ENCODE measurements around the gene JAM3.

Gene JAM3

GRCh38 chr11:134120921-134121526, 52.2 kb downstream of the JAM3 start:
- ATAC-seq (ENCODE audit: insufficient read depth, low read depth) = no peak
- H3K27ac ChIP-seq (ENCODE audit: low read length) = no peak overlapping the region
- H2AFZ ChIP-seq (ENCODE audit: low read depth, low read length) = no peak overlapping the region
- no peak overlapping the region for H3K9ac ChIP-seq (ENCODE audit: low read depth, low read length)
- H3K4me2 ChIP-seq (ENCODE audit: insufficient read depth, low read length) = no peak overlapping the region
- H3K36me3 ChIP-seq (ENCODE audit: insufficient read depth, low read length) = no peaks in the 10 kb centered on the region
- DNase-seq = no peak
- H4K20me1 ChIP-seq (ENCODE audit: insufficient read depth, low read length) = peaks cover 5% of the 10 kb centered on the region; the same call in 1 of the 2 replicates
- TF ChIP-seq CTCF (IDR thresholded peaks at IDR 0.05; ENCODE audit: borderline replicate concordance, extremely low read depth, low read length, poor library complexity, severe bottlenecking) = no peak
- TF ChIP-seq EZH2 (IDR thresholded peaks at IDR 0.05; ENCODE audit: borderline replicate concordance, low read depth, low read length, severe bottlenecking) = no peak
- no peaks in the 10 kb centered on the region for H3K27me3 ChIP-seq (ENCODE audit: insufficient read depth, low read length, poor library complexity)
- H3K79me2 ChIP-seq (ENCODE audit: insufficient read depth, low read length) = no peaks in the 10 kb centered on the region; the same call in 1 of the 2 replicates
- H3K4me1 ChIP-seq (ENCODE audit: insufficient read depth, low read length) = peaks cover 3% of the 10 kb centered on the region; the same call in 1 of the 2 replicates
- H3K4me3 ChIP-seq (ENCODE audit: low read depth in 1 of 2, low read length in 2 of 2) = no peak overlapping the region
- H3K9me3 ChIP-seq (ENCODE audit: insufficient read depth, low read length, severe bottlenecking) = no peaks in the 10 kb centered on the region

- Histone ChIP-seq H4K20me1 (ENCODE audit: insufficient read depth, low read length) (peaks cover 5% of the 10 kb centered on the region; the same call in 1 of the 2 replicates), H3K27ac (ENCODE audit: low read length) (no peak overlapping the region)
Measured at GRCh38 chr11:134124660-134125451, 56.0 kb downstream of the JAM3 start.

GRCh38 chr11:134125507-134125906, 56.6 kb downstream of the JAM3 start:
- Histone ChIP-seq H3K27me3 (ENCODE audit: insufficient read depth, low read length, poor library complexity) (no peaks in the 10 kb centered on the region), H3K4me2 (ENCODE audit: insufficient read depth, low read length) (no peak overlapping the region), H3K27ac (ENCODE audit: low read length) (no peak overlapping the region), H3K4me3 (ENCODE audit: low read depth in 1 of 2, low read length in 2 of 2) (no peak overlapping the region), H2AFZ (ENCODE audit: low read depth, low read length) (no peak overlapping the region), H3K4me1 (ENCODE audit: insufficient read depth, low read length) (peaks cover 10% of the 10 kb centered on the region), H3K9me3 (ENCODE audit: insufficient read depth, low read length, severe bottlenecking) (peaks cover 3% of the 10 kb centered on the region), H3K36me3 (ENCODE audit: insufficient read depth, low read length) (no peaks in the 10 kb centered on the region), H3K79me2 (ENCODE audit: insufficient read depth, low read length) (no peaks in the 10 kb centered on the region; the same call in 1 of the 2 replicates), H3K9ac (ENCODE audit: low read depth, low read length) (no peak overlapping the region), H4K20me1 (ENCODE audit: insufficient read depth, low read length) (peaks cover 5% of the 10 kb centered on the region; the same call in 1 of the 2 replicates)
- DNase-seq (no peak), ATAC-seq (ENCODE audit: insufficient read depth, low read depth) (no peak)
- no peak for TF ChIP-seq EZH2 (IDR thresholded peaks at IDR 0.05; ENCODE audit: borderline replicate concordance, low read depth, low read length, severe bottlenecking)
- TF ChIP-seq CTCF (IDR thresholded peaks at IDR 0.05; ENCODE audit: borderline replicate concordance, extremely low read depth, low read length, poor library complexity, severe bottlenecking) = no peak

More at GRCh38 chr11:134124660-134125451, 56.0 kb downstream of the JAM3 start:
- Histone ChIP-seq H3K4me1 (ENCODE audit: insufficient read depth, low read length) (peaks cover 10% of the 10 kb centered on the region), H3K79me2 (ENCODE audit: insufficient read depth, low read length) (no peaks in the 10 kb centered on the region; the same call in 1 of the 2 replicates), H3K4me2 (ENCODE audit: insufficient read depth, low read length) (no peak overlapping the region), H2AFZ (ENCODE audit: low read depth, low read length) (no peak overlapping the region), H3K4me3 (ENCODE audit: low read depth in 1 of 2, low read length in 2 of 2) (no peak overlapping the region), H3K27me3 (ENCODE audit: insufficient read depth, low read length, poor library complexity) (no peaks in the 10 kb centered on the region), H3K36me3 (ENCODE audit: insufficient read depth, low read length) (no peaks in the 10 kb centered on the region), H3K9me3 (ENCODE audit: insufficient read depth, low read length, severe bottlenecking) (peaks cover 2% of the 10 kb centered on the region), H3K9ac (ENCODE audit: low read depth, low read length) (no peak overlapping the region)
- ATAC-seq (ENCODE audit: insufficient read depth, low read depth) (no peak), DNase-seq (no peak)
- TF ChIP-seq EZH2 (IDR thresholded peaks at IDR 0.05; ENCODE audit: borderline replicate concordance, low read depth, low read length, severe bottlenecking) (no peak), CTCF (IDR thresholded peaks at IDR 0.05; ENCODE audit: borderline replicate concordance, extremely low read depth, low read length, poor library complexity, severe bottlenecking) (no peak)
